RWPE2 (cell line): ENCODE data around the gene ADGRF3.
A peak's percentile ranks its signal among the peaks of the same experiment; 100 is the strongest.
"Not testable (repeated sequence)": the region's sequence is repeated elsewhere in the genome, so short reads cannot be mapped to it uniquely, and the experiment has no call there.

Experiments used
- ATAC-seq: fragments of 200-7000 bp; cut with Tn5 transposase; 3 replicates; pipeline ENCODE4 v1.9.1; 2021; ENCODE audit warnings: low read depth
- DNase-seq: peaks from one replicate; pipeline ENCODE4 v3.0.0-alpha.2; 2020; ENCODE audit warnings: low spot score
- H3K27ac ChIP-seq: fragments of 450-650 bp; 2 replicates; pipeline ENCODE4 v1.5.1; 2017; ENCODE audit warnings: mild to moderate bottlenecking; ENCODE audit not compliant: poor library complexity, severe bottlenecking
- H3K27me3 ChIP-seq: fragments of 250-450 bp; sonication (Bioruptor Pico); 2 replicates; pipeline ENCODE4 v1.5.1; 2021; ENCODE audit warnings: mild to moderate bottlenecking, moderate library complexity; ENCODE audit not compliant: insufficient read depth, poor library complexity, severe bottlenecking
- H3K36me3 ChIP-seq: fragments of 250-450 bp; sonication (Bioruptor Pico); 2 replicates; pipeline ENCODE4 v1.5.1; 2020; ENCODE audit warnings: low read depth, mild to moderate bottlenecking, moderate library complexity
- H3K4me1 ChIP-seq: fragments of 250-450 bp; sonication (Bioruptor Pico); 2 replicates; pipeline ENCODE4 v1.5.1; 2021; ENCODE audit warnings: mild to moderate bottlenecking, moderate library complexity; ENCODE audit not compliant: insufficient read depth, poor library complexity, severe bottlenecking
- H3K4me3 ChIP-seq: fragments of 250-450 bp; sonication (Bioruptor Pico); 2 replicates; pipeline ENCODE4 v1.5.1; 2021; ENCODE audit warnings: mild to moderate bottlenecking, moderate library complexity; ENCODE audit not compliant: severe bottlenecking
- H3K9me3 ChIP-seq: fragments of 250-450 bp; sonication (Bioruptor Pico); 2 replicates; pipeline ENCODE4 v1.5.1; 2021; ENCODE audit warnings: mild to moderate bottlenecking, moderate library complexity; ENCODE audit not compliant: severe bottlenecking
- TF ChIP-seq, protein P1 (sequence below): fragments of 450-650 bp; IDR thresholded peaks from one replicate; pipeline ENCODE4 v1.5.1; 2017; ENCODE audit warnings: mild to moderate bottlenecking, moderate library complexity; ENCODE audit not compliant: poor library complexity, severe bottlenecking

ADGRF3 gene

GRCh38 chr2:26335231-26335630 is 11.4 kb downstream of the ADGRF3 start:
- DNase-seq, result no peak
- TF ChIP-seq, protein P1, sequence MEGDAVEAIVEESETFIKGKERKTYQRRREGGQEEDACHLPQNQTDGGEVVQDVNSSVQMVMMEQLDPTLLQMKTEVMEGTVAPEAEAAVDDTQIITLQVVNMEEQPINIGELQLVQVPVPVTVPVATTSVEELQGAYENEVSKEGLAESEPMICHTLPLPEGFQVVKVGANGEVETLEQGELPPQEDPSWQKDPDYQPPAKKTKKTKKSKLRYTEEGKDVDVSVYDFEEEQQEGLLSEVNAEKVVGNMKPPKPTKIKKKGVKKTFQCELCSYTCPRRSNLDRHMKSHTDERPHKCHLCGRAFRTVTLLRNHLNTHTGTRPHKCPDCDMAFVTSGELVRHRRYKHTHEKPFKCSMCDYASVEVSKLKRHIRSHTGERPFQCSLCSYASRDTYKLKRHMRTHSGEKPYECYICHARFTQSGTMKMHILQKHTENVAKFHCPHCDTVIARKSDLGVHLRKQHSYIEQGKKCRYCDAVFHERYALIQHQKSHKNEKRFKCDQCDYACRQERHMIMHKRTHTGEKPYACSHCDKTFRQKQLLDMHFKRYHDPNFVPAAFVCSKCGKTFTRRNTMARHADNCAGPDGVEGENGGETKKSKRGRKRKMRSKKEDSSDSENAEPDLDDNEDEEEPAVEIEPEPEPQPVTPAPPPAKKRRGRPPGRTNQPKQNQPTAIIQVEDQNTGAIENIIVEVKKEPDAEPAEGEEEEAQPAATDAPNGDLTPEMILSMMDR, result no peak
- ATAC-seq, result no peak
- Histone ChIP-seq H3K27ac (no peak overlapping the region), H3K27me3 (no peaks in the 10 kb centered on the region), H3K4me1 (no peaks in the 10 kb centered on the region), H3K36me3 (no peaks in the 10 kb centered on the region), H3K9me3 (no peaks in the 10 kb centered on the region), H3K4me3 (no peak overlapping the region)

DNA sequence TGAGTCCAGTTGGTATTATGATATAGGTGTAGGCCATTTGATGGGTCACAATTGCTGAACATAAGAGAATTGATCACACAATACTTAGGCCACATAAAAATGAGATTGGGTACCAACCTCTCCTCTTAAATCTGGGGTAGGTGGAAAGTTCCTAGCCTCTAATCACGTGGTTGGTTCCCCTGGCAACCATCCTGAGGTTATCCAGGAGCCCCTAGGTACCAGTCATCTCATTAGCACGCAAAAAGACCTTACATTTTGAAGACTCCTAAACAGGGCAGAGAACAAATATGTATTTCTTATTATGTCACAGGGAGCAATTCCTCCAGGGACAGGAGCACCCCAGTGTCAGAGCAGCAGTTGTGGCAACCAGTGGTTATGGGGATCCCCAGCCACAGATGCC is 13.3 kb downstream of the ADGRF3 start:
- Histone ChIP-seq H3K9me3 (no peaks in the 10 kb centered on the region), H3K4me3 (no peak overlapping the region), H3K4me1 (no peaks in the 10 kb centered on the region), H3K36me3 (no peaks in the 10 kb centered on the region), H3K27me3 (no peaks in the 10 kb centered on the region), H3K27ac (no peak overlapping the region)
- TF ChIP-seq, protein P1, result no peak
- no peak for ATAC-seq
- DNase-seq, result no peak

DNA sequence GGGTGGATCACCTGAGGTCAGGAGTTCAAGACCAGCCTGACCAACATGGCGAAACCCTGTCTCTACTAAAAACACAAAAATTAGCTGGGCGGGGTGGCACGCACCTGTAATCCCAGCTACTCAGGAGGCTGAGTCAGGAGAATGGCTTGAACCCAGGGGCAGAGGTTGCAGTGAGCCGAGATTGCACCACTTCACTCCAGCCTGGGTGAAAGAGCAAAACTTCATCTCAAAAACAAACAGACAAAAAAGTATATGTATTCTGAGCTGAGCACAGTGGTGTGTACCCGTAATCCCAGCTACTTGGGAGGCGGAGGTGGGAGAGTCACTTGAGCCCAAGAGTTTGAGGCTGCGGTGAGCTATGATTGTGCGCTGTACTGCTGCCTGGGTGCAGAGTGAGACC is 15.3 kb downstream of the ADGRF3 start:
- H3K27me3 ChIP-seq, H3K9me3 ChIP-seq, H3K36me3 ChIP-seq, H3K27ac ChIP-seq, DNase-seq, H3K4me1 ChIP-seq, ATAC-seq, H3K4me3 ChIP-seq: not testable (repeated sequence)

DNA sequence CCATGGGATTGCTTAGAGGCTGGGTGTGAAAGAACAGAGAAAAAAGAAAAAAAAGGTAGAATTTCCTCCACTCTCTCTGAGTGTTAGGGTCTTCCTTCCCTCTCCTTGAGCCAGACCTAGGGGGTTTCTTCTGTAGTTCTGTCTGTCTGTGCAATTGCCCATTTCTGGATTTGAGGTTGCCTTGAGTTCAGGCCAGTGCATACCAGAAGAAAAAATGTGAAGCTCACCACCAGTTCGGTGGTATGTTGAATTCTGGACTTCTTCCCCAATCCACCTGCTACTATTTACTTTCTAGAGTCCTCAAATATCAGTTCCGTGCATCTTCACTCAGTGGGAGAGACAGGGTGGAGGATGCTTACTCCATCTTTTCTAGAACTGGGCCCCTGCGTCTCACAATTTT is 16.0 kb downstream of the ADGRF3 start:
- H3K27me3 ChIP-seq, result no peaks in the 10 kb centered on the region
- no peaks in the 10 kb centered on the region for H3K36me3 ChIP-seq
- no peak for ATAC-seq
- no peaks in the 10 kb centered on the region for H3K4me1 ChIP-seq
- no peaks in the 10 kb centered on the region for H3K9me3 ChIP-seq
- no peak for DNase-seq
- no peak overlapping the region for H3K27ac ChIP-seq
- no peak overlapping the region for H3K4me3 ChIP-seq
- TF ChIP-seq, protein P1, result no peak

DNA sequence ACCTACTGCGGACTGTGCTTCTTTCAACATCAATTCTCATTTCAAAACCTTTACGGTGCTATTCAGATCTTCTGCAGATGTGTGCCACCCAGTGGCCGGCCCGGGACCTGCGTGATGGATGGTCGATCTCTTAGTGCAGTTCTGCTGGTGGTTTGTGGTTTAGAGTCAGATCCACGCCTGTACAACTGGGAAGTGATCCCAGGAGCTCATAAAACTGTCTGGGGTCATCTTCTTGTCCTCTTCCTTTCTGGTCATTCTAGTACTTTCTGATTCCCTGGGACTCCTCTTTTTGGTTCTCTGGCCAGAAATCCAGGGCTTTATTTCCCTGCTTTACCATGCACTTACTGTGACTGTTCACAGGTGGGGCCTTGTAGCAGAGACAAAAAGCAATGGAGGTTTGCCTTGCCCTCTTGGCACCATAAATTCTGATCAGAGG is 16.5 kb downstream of the ADGRF3 start:
- Histone ChIP-seq H3K27me3 (no peaks in the 10 kb centered on the region), H3K36me3 (no peaks in the 10 kb centered on the region), H3K4me3 (no peak overlapping the region), H3K9me3 (no peaks in the 10 kb centered on the region), H3K27ac (no peak overlapping the region), H3K4me1 (no peaks in the 10 kb centered on the region)
- ATAC-seq (peak; percentile 93), DNase-seq (no peak)
- TF ChIP-seq, protein P1, result peak; percentile 97

DNA sequence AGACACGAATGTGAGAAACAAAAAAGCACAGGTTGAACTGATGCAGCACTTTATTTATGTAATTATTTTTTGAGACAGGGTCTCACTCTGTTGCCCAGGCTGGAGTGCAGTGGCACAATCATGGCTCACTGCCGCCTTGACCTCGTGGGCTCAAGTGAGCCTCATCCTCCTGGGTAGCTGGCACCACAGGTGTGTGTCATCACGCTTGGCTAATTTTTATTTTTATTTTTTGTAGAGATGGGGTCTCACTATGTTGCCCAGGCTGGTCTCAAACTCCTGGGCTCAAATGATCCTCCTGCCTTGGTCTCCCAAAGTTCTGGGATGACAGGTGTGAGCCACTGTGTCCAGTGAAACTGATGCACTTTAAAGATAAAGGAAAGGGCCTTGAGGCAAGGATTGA is 17.5 kb downstream of the ADGRF3 start:
- ATAC-seq, H3K27ac ChIP-seq, H3K4me3 ChIP-seq, DNase-seq, H3K9me3 ChIP-seq, H3K27me3 ChIP-seq, H3K36me3 ChIP-seq, H3K4me1 ChIP-seq: not testable (repeated sequence)
